Activated CD4-positive, CD25-positive, alpha-beta regulatory T cell (primary cell): ENCODE measurements around the gene NRP1.

Source experiments
- DNase-seq, 4 experiments: peaks; one replicate each; lab custom pipeline; 2025; lab: John Stamatoyannopoulos, UW

The NRP1 gene

GRCh38 chr10:33186150-33186549 is 148.3 kb downstream of the NRP1 start:
- DNase-seq, result no peak

- DNase-seq, result no peak
Measured at GRCh38 chr10:33183655-33184054, 150.8 kb downstream of the NRP1 start.

- no peak for DNase-seq
Measured at GRCh38 chr10:33180921-33181320, 153.5 kb downstream of the NRP1 start.

GRCh38 chr10:33180390-33180789 is 154.1 kb downstream of the NRP1 start:
- no peak for DNase-seq

- DNase-seq, result no peak
Measured at GRCh38 chr10:33179067-33179466, 155.4 kb downstream of the NRP1 start.

- no peak for DNase-seq
Measured at GRCh38 chr10:33178026-33178755, 156.3 kb downstream of the NRP1 start.

GRCh38 chr10:33176688-33177087 is 157.8 kb downstream of the NRP1 start:
- DNase-seq, result no peak

- DNase-seq, result no peak
Measured at GRCh38 chr10:33174674-33175434, 159.6 kb downstream of the NRP1 start.

GRCh38 chr10:33165911-33166310 is 168.6 kb downstream of the NRP1 start:
- DNase-seq, result no peak

- DNase-seq, result no peak
Measured at GRCh38 chr10:33164060-33164709, 170.3 kb downstream of the NRP1 start.

- no peak for DNase-seq
Measured at GRCh38 chr10:33162248-33162575, 172.3 kb downstream of the NRP1 start.

GRCh38 chr10:33161550-33162247 is 172.8 kb downstream of the NRP1 start:
- no peak for DNase-seq

GRCh38 chr10:33160151-33160550 is 174.3 kb downstream of the NRP1 start:
- no peak for DNase-seq

- no peak for DNase-seq
Measured at GRCh38 chr10:33157103-33157502, 177.4 kb downstream of the NRP1 start.

- DNase-seq, result peak in 1 of 4 experiments; percentile 6
Measured at GRCh38 chr10:33155720-33156638, 178.5 kb downstream of the NRP1 start.

GRCh38 chr10:33154590-33154989 is 179.9 kb downstream of the NRP1 start:
- no peak for DNase-seq

- DNase-seq, result no peak
Measured at GRCh38 chr10:33153968-33154327, 180.5 kb downstream of the NRP1 start.

- DNase-seq, result no peak
Measured at GRCh38 chr10:33153251-33153967, 181.1 kb downstream of the NRP1 start.

- no peak for DNase-seq
Measured at GRCh38 chr10:33152750-33153149, 181.7 kb downstream of the NRP1 start.

GRCh38 chr10:33152146-33152545 is 182.3 kb downstream of the NRP1 start:
- DNase-seq, result no peak

- no peak for DNase-seq
Measured at GRCh38 chr10:33151344-33151864, 183.1 kb downstream of the NRP1 start.
